ENCODE results near the gene PARVG.
A peak's percentile ranks its signal among the peaks of the same experiment; 100 is the strongest.

Gene PARVG

GRCh38 chr22:44159221-44159620, 21.5 kb upstream of the PARVG start:
- no peak overlapping the region for H3K27ac ChIP-seq (replicated peaks; ENCODE audit: low read length)
- H4K91ac ChIP-seq (ENCODE audit: low read depth, low read length, poor library complexity), result no peak overlapping the region
- H3K4me2 ChIP-seq (ENCODE audit: insufficient read depth, low read length, poor library complexity, severe bottlenecking), result no peak overlapping the region
- no peak overlapping the region for H2AK5ac ChIP-seq (ENCODE audit: low read depth, low read length)
- H3K4ac ChIP-seq (ENCODE audit: low read length), result no peak overlapping the region
- H2BK12ac ChIP-seq (ENCODE audit: low read length), result no peak overlapping the region
- WGBS, 2 donors (ENCODE audit: extremely low coverage in 2 of 2, insufficient read length in 2 of 2, insufficient replicate concordance in 1 of 2), result no CpG with 5 or more reads among the region's 7 CpGs
- H3K23ac ChIP-seq (ENCODE audit: low read depth, low read length, poor library complexity), result no peak overlapping the region
- no peak overlapping the region for H3K14ac ChIP-seq (ENCODE audit: low read length)
- H3K9ac ChIP-seq (ENCODE audit: low read depth, low read length, poor library complexity), result no peak overlapping the region
- H4K8ac ChIP-seq (ENCODE audit: low read depth, low read length), result no peak overlapping the region
- H2AFZ ChIP-seq (ENCODE audit: low read length), result peak overlapping the region; percentile 16
- H2BK120ac ChIP-seq (ENCODE audit: low read depth, low read length), result no peak overlapping the region
- H3K18ac ChIP-seq (ENCODE audit: low read length), result no peak overlapping the region
- H2BK15ac ChIP-seq (ENCODE audit: low read length), result no peak overlapping the region
- DNase-seq (ENCODE audit: low spot score), result no peak
- H3K9me3 ChIP-seq (replicated peaks in 1 of 2; ENCODE audit: control insufficient read depth in 2 of 2, insufficient read depth in 1 of 2, low read depth in 1 of 2, low read length in 2 of 2), result no peaks in the 10 kb centered on the region
- H3K4me3 ChIP-seq (ENCODE audit: low read length in 2 of 2), result no peak overlapping the region
- H3K36me3 ChIP-seq (replicated peaks in 1 of 2; ENCODE audit: control insufficient read depth in 2 of 2, insufficient read depth in 2 of 2, low read length in 2 of 2), result no peaks in the 10 kb centered on the region
- no peak overlapping the region for H2BK5ac ChIP-seq (ENCODE audit: low read length)
- no peaks in the 10 kb centered on the region for H3K27me3 ChIP-seq (ENCODE audit: control insufficient read depth in 3 of 3, insufficient read depth in 3 of 3, low read depth in 1 of 3, low read length in 3 of 3)
- no peaks in the 10 kb centered on the region for H3K79me1 ChIP-seq (ENCODE audit: low read depth, low read length)
- H3K4me1 ChIP-seq (ENCODE audit: control insufficient read depth in 2 of 2, insufficient read depth in 1 of 2, low read depth in 1 of 2, low read length in 2 of 2), result peaks cover 16 to 19% of the 10 kb centered on the region in 2 donors

GRCh38 chr22:44159811-44160210, 20.9 kb upstream of the PARVG start:
- Histone ChIP-seq H3K4ac (ENCODE audit: low read length) (no peak overlapping the region), H3K14ac (ENCODE audit: low read length) (no peak overlapping the region), H3K4me2 (ENCODE audit: insufficient read depth, low read length, poor library complexity, severe bottlenecking) (no peak overlapping the region), H2AK5ac (ENCODE audit: low read depth, low read length) (no peak overlapping the region), H3K4me3 (ENCODE audit: low read length in 2 of 2) (no peak overlapping the region), H4K91ac (ENCODE audit: low read depth, low read length, poor library complexity) (no peak overlapping the region), H3K36me3 (replicated peaks in 1 of 2; ENCODE audit: control insufficient read depth in 2 of 2, insufficient read depth in 2 of 2, low read length in 2 of 2) (no peaks in the 10 kb centered on the region), H4K8ac (ENCODE audit: low read depth, low read length) (no peak overlapping the region), H3K79me1 (ENCODE audit: low read depth, low read length) (no peaks in the 10 kb centered on the region), H2BK5ac (ENCODE audit: low read length) (no peak overlapping the region), H3K4me1 (ENCODE audit: control insufficient read depth in 2 of 2, insufficient read depth in 1 of 2, low read depth in 1 of 2, low read length in 2 of 2) (peaks cover 16 to 19% of the 10 kb centered on the region in 2 donors), H2AFZ (ENCODE audit: low read length) (no peak overlapping the region), H2BK12ac (ENCODE audit: low read length) (no peak overlapping the region), H3K23ac (ENCODE audit: low read depth, low read length, poor library complexity) (no peak overlapping the region), H3K9ac (ENCODE audit: low read depth, low read length, poor library complexity) (no peak overlapping the region), H3K9me3 (replicated peaks in 1 of 2; ENCODE audit: control insufficient read depth in 2 of 2, insufficient read depth in 1 of 2, low read depth in 1 of 2, low read length in 2 of 2) (no peaks in the 10 kb centered on the region), H2BK15ac (ENCODE audit: low read length) (no peak overlapping the region), H2BK120ac (ENCODE audit: low read depth, low read length) (no peak overlapping the region), H3K18ac (ENCODE audit: low read length) (peak overlapping the region; percentile 7), H3K27me3 (ENCODE audit: control insufficient read depth in 3 of 3, insufficient read depth in 3 of 3, low read depth in 1 of 3, low read length in 3 of 3) (no peaks in the 10 kb centered on the region), H3K27ac (replicated peaks; ENCODE audit: low read length) (no peak overlapping the region)
- WGBS, 2 donors (ENCODE audit: extremely low coverage in 2 of 2, insufficient read length in 2 of 2, insufficient replicate concordance in 1 of 2), result no CpG with 5 or more reads among the region's 7 CpGs
- DNase-seq (ENCODE audit: low spot score), result no peak

- Histone ChIP-seq H2BK12ac (ENCODE audit: low read length) (no peak overlapping the region), H2BK5ac (ENCODE audit: low read length) (no peak overlapping the region), H3K9me3 (replicated peaks in 1 of 2; ENCODE audit: control insufficient read depth in 2 of 2, insufficient read depth in 1 of 2, low read depth in 1 of 2, low read length in 2 of 2) (no peaks in the 10 kb centered on the region), H3K4me1 (ENCODE audit: control insufficient read depth in 2 of 2, insufficient read depth in 1 of 2, low read depth in 1 of 2, low read length in 2 of 2) (peaks cover 16 to 19% of the 10 kb centered on the region in 2 donors), H3K27ac (replicated peaks; ENCODE audit: low read length) (no peak overlapping the region), H3K9ac (ENCODE audit: low read depth, low read length, poor library complexity) (no peak overlapping the region), H3K23ac (ENCODE audit: low read depth, low read length, poor library complexity) (no peak overlapping the region), H2BK15ac (ENCODE audit: low read length) (no peak overlapping the region), H2BK120ac (ENCODE audit: low read depth, low read length) (no peak overlapping the region), H3K36me3 (replicated peaks in 1 of 2; ENCODE audit: control insufficient read depth in 2 of 2, insufficient read depth in 2 of 2, low read length in 2 of 2) (no peaks in the 10 kb centered on the region), H2AFZ (ENCODE audit: low read length) (no peak overlapping the region), H3K4me2 (ENCODE audit: insufficient read depth, low read length, poor library complexity, severe bottlenecking) (no peak overlapping the region), H3K4ac (ENCODE audit: low read length) (no peak overlapping the region), H3K27me3 (ENCODE audit: control insufficient read depth in 3 of 3, insufficient read depth in 3 of 3, low read depth in 1 of 3, low read length in 3 of 3) (no peaks in the 10 kb centered on the region), H3K4me3 (ENCODE audit: low read length in 2 of 2) (no peak overlapping the region), H4K8ac (ENCODE audit: low read depth, low read length) (no peak overlapping the region), H4K91ac (ENCODE audit: low read depth, low read length, poor library complexity) (no peak overlapping the region), H3K18ac (ENCODE audit: low read length) (peak overlapping the region; percentile 53), H3K14ac (ENCODE audit: low read length) (peak overlapping the region; percentile 42), H2AK5ac (ENCODE audit: low read depth, low read length) (no peak overlapping the region), H3K79me1 (ENCODE audit: low read depth, low read length) (no peaks in the 10 kb centered on the region)
- no CpG with 5 or more reads among the region's 5 CpGs for WGBS, 2 donors (ENCODE audit: extremely low coverage in 2 of 2, insufficient read length in 2 of 2, insufficient replicate concordance in 1 of 2)
- DNase-seq (ENCODE audit: low spot score), result no peak
Observed at GRCh38 chr22:44160421-44160820, 20.3 kb upstream of the PARVG start.

GRCh38 chr22:44161673-44162072, 19.1 kb upstream of the PARVG start:
- no peak for DNase-seq (ENCODE audit: low spot score)
- Histone ChIP-seq H2BK120ac (ENCODE audit: low read depth, low read length) (no peak overlapping the region), H2BK12ac (ENCODE audit: low read length) (peak overlapping the region; percentile 67), H3K14ac (ENCODE audit: low read length) (peak overlapping the region; percentile 60), H3K23ac (ENCODE audit: low read depth, low read length, poor library complexity) (peak overlapping the region; percentile 25), H3K4me2 (ENCODE audit: insufficient read depth, low read length, poor library complexity, severe bottlenecking) (no peak overlapping the region), H3K4ac (ENCODE audit: low read length) (no peak overlapping the region), H3K4me3 (ENCODE audit: low read length in 2 of 2) (no peak overlapping the region), H4K91ac (ENCODE audit: low read depth, low read length, poor library complexity) (peak overlapping the region; percentile 40), H3K27me3 (ENCODE audit: control insufficient read depth in 3 of 3, insufficient read depth in 3 of 3, low read depth in 1 of 3, low read length in 3 of 3) (no peaks in the 10 kb centered on the region), H2AFZ (ENCODE audit: low read length) (no peak overlapping the region), H3K18ac (ENCODE audit: low read length) (peak overlapping the region; percentile 90), H2AK5ac (ENCODE audit: low read depth, low read length) (peak overlapping the region; percentile 85), H2BK15ac (ENCODE audit: low read length) (peak overlapping the region; percentile 67), H3K27ac (replicated peaks; ENCODE audit: low read length) (no peak overlapping the region), H2BK5ac (ENCODE audit: low read length) (no peak overlapping the region), H3K4me1 (ENCODE audit: control insufficient read depth in 2 of 2, insufficient read depth in 1 of 2, low read depth in 1 of 2, low read length in 2 of 2) (peaks cover 18 to 19% of the 10 kb centered on the region in 2 donors), H3K9ac (ENCODE audit: low read depth, low read length, poor library complexity) (peak overlapping the region; percentile 25), H3K79me1 (ENCODE audit: low read depth, low read length) (no peaks in the 10 kb centered on the region), H4K8ac (ENCODE audit: low read depth, low read length) (no peak overlapping the region), H3K9me3 (replicated peaks in 1 of 2; ENCODE audit: control insufficient read depth in 2 of 2, insufficient read depth in 1 of 2, low read depth in 1 of 2, low read length in 2 of 2) (no peaks in the 10 kb centered on the region), H3K36me3 (replicated peaks in 1 of 2; ENCODE audit: control insufficient read depth in 2 of 2, insufficient read depth in 2 of 2, low read length in 2 of 2) (no peaks in the 10 kb centered on the region)
- WGBS, 2 donors (ENCODE audit: extremely low coverage in 2 of 2, insufficient read length in 2 of 2, insufficient replicate concordance in 1 of 2), result no CpG with 5 or more reads among the region's 11 CpGs

Data from neuronal stem cell (in vitro differentiated cells).